Ammon's horn (tissue), 1 donor: Measurements from ENCODE around the gene GALP.
"Not testable (repeated sequence)": the region's sequence is repeated elsewhere in the genome, so short reads cannot be mapped to it uniquely, and the experiment has no call there.

Experiments
- DNase-seq: peaks from one replicate; pipeline ENCODE4 v3.0.0-alpha.2; 2016; ENCODE audit warnings: low spot score

Gene GALP

DNA sequence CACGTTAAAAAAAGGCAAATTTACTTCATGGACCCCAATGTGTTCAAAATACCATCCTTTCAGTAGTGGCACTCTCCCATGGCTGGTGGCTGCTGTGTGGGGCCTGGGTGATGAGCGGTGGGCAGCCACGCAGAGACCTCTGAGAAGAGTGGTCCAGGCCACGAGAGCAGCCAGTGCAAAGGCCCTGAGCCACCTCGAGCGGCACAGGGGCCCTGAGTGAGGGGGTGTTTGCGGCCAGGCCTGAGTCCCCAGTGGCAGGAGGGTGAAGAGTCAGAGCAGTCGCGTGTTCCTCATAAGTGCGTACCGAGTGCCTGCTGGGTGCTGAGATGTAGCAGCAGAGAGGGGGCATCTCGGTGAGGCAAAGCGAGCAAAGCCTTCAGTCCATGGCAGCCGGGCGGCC, 27.7 kb upstream of the GALP start:
- DNase-seq, result no peak

GRCh38 chr19:56148955-56149655, 26.7 kb upstream of the GALP start:
- DNase-seq, result not testable (repeated sequence)

GRCh38 chr19:56149656-56150038, 26.2 kb upstream of the GALP start:
- no peak for DNase-seq

DNA sequence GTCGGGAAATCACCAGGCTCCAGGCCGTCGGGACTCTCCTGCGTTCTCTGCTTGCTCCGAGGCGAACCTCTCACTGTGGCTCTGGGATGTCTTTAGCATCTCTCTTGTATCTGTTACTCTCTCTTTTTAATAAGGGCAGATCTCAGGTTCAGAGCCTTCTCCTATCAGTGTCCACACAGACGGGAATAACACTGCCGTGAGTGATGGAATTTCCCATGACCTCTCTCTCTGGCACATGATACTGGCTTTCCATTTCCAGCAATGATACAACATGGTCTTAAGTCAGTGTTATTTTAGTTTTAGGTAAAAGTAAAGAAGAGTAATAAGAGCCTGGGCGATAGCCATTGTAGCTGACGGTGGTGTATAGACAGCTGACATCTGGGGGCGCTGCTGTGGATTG, 25.4 kb upstream of the GALP start:
- no peak for DNase-seq

- DNase-seq, result no peak
Observed at GRCh38 chr19:56152644-56153043, 23.2 kb upstream of the GALP start.

GRCh38 chr19:56153507-56153906, 22.3 kb upstream of the GALP start:
- no peak for DNase-seq

DNA sequence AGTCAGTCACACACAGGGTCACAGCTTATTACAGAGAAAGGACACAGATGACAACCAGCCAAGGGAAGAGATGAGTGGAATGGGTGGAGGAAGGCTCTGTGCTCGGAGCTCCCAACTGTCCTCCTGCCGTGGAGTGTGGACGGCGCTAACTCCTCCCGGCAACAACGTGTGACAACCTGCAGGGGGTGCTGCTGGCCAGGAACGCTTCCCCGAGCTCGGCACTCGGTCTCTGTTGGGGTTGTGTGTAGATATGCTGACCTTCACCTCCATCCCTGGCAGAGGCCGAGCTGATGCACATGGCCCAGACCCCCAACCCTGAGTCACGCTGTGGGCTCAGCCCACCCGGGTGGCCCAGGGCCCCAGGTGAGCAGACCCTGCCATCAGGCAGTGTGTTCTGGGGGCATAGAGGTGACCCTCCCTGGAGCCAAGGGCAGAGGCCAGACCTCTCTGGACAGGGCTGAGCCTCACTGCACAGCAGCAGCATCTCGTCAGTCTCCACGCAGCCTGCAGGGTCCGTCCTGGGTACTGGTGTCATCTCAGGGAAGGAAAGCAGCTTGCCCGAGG, 20.6 kb upstream of the GALP start:
- no peak for DNase-seq

DNA sequence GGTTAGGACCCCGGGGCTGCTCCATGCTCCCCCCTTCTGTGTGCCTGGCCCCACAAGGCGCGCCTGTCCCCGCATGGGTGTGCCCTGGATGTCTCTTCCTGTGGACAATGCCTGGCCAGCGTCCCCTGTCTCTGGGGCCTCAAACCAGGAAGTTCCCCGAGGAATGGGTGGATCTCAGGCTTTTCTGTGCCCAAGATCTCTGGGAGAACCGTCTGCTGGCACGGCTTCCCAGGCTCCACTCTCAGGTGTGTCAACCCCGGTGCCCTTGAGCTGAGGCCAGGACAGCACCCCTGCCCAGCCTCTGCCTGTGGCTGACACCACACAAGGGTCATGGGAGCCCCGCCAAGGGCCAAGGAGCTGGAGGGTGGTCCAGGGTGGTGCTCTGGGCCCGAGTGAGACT, 19.0 kb upstream of the GALP start:
- no peak for DNase-seq

DNA sequence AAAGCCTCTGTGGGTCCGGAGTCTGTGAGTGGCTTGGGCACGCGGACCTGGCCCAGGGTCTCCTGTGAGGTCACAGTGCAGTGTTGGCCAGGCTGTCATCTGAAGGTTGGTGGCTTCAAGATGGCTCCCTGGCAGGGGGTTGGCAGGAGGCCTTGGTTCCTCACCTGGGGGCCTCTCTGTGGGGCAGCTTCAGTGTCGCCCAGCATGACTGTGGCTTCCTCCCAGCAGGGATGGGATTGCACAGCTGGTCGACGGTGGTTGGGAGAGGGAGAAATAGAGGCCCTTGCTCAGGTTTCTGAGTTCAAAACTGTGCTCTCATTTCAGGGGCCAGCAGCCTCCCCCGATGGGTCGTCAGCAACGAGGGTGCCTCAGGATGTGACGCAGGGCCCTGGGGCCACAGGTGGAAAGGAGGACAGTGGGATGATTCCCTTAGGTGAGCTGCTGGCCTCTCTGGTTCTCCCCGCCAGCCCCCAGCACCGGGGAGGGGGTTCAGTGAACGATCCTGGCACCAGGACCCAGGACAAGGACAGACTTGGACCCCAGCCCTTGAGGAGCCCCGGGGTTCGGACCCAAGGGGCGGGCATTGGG, 17.5 kb upstream of the GALP start:
- no peak for DNase-seq

GRCh38 chr19:56159009-56159559, 16.7 kb upstream of the GALP start:
- DNase-seq, result no peak

- DNase-seq, result no peak
Observed at GRCh38 chr19:56159622-56160271, 16.1 kb upstream of the GALP start.

- DNase-seq, result no peak
Observed at GRCh38 chr19:56161534-56161933, 14.3 kb upstream of the GALP start.

GRCh38 chr19:56162258-56162657, 13.6 kb upstream of the GALP start:
- no peak for DNase-seq

DNA sequence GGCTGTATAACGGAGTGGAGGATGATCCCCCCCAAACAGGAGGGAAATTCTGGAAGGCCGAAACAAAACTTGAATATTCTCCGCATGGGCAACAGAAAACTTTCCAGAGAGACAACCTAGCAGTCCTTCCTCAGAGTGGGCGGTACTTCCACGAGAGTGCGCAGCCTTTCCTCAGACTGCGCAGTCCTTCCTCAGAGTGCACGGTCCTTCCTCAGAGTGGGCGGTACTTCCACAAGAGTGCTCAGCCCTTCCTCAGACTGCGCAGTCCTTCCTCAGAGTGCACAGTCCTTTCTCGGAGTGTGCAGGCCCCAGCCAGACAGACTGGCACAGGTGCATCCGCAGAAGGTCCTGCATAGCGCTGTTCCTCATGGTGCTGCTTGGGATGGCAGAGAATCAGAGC, 12.7 kb upstream of the GALP start:
- DNase-seq, result no peak

DNA sequence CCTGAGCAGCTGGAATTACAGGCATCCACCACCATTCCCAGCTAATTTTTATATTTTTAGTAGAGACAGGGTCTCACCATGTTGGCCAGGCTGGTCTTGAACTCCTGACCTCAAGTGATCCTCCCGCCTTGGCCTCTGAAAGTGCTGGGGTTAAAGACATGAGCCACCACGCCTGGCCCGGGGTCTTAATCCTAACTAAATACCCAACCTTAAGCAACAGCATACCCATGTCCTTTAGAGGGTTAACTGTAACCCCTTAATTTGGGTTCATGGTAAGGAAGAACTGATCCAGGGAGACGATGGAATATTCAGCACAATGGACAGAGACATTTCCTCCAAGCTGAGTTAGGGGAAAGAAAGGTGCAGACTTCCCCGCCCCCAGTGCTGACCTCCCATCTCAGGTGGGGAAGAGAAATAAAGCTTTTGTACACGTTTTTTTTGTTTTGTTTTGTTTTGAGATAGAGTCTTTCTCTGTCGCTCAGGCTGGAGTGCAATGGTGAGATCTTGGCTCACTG, 8.7 kb upstream of the GALP start:
- DNase-seq, result no peak

DNA sequence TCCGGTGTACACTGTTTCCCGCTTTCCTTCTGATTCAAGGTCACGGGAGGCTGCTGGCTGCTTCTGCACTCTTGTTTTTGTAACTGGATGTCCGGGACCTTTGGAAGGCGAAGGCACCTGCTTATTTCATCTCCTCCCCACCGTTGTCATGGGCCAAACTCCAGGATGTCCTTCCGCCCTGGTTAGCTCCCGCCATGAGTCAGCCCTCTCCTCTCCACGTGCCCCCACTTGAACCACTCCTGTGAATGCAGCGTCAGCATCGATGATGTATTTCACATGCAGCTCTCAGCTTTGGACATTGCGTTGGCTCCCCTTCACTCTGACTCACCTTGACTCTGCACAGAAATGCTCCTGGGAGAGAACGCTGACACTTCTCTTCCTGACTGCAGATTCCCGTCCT, 5.5 kb upstream of the GALP start:
- DNase-seq, result no peak

DNA sequence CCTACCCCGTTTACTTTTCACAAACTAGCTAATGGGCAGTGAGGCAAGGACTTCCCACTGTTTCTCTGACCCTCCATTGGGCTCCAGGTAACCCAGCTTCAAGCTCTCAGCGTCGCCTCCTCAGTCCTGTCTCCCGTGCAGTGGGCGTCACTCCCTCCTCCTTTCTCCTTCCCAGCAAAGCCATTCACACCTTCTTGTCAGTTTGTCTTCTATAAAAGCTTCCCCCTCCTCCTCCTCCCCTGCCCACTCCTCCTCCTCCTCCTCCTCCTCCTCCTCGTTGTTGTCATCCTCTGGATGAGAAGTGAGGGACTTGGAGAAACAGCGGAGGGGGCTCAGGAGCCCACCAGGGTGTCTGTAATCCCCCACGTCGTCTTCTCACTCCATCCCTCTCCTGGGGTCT, 1.7 kb upstream of the GALP start:
- no peak for DNase-seq

GRCh38 chr19:56174550-56174949, 1.3 kb upstream of the GALP start:
- DNase-seq, result no peak

DNA sequence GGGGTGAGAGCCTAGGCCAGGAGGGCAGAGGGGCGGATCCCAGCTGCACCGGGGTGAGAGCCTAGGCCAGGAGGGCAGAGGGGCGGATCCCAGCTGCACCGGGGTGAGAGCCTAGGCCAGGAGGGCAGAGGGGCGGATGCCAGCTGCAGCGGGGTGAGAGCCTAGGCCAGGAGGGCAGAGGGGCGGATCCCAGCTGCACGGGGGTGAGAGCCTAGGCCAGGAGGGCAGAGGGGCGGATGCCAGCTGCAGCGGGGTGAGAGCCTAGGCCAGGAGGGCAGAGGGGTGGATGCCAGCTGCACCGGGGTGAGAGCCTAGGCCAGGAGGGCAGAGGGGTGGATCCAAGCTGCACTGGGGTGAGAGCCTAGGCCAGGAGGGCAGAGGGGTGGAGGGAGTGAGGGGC, 502 bp downstream of the GALP start:
- DNase-seq, result not testable (repeated sequence)

- no peak for DNase-seq
Observed at GRCh38 chr19:56176881-56177280, 1.1 kb downstream of the GALP start.

GRCh38 chr19:56177564-56178243, 1.9 kb downstream of the GALP start:
- DNase-seq, result no peak

DNA sequence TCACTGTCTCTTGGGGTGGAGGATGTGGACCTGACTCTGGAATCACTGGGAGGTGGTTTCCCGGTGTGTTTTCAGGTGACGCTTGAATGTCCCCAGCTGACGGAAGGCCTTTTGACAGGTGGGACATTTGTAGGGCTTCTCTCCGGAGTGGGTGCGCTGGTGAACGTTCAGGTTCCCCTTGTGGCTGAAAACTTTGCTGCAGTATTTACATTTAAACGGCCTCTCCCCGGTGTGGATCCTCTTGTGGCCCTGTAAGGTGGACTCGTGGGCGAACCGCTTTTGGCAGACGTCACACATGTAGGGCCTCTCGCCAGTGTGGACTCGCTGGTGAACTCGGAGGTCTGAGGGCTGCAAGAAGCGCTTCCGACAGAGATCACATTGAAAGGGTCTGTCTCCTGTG, 14.0 kb downstream of the GALP start:
- no peak for DNase-seq
